A673 (cell line): ENCODE results near the gene PARP16. TPM values are rescaled to one million over a fixed set of nuclear protein-coding genes. Genes with fewer than 3 reads are reported as not detected.

Experiments used
- BruUV-seq: library from RNA; stranded (reverse); fragments of 400-500 nt; replicated peaks from 2 replicates; lab custom pipeline; 2021; lab: Mats Ljungman, UMichigan
- CTCF ChIA-PET: fragments of 300-600 bp; sonication (Branson Sonifier 250); formaldehyde crosslinking; loops from one replicate; lab custom pipeline; 2022; ENCODE audit warnings: antibody characterized with exemption; lab: Charles Lee
- POLR2A ChIA-PET: fragments of 300-600 bp; sonication (Branson Sonifier 250); formaldehyde crosslinking; loops from one replicate; lab custom pipeline; 2022; ENCODE audit warnings: antibody characterized with exemption; ENCODE audit not compliant: low non-redundant PET; lab: Charles Lee
- DNase-seq: peaks from one replicate; pipeline ENCODE4 v3.0.0-alpha.2; 2015; ENCODE audit warnings: low spot score
- H3K27ac ChIP-seq: fragments of 200-600 bp; sonication (generic); 2 replicates; pipeline ENCODE4 v1.5.1; 2016; ENCODE audit warnings: mixed run types, low read depth, mild to moderate bottlenecking, mixed read lengths, antibody characterized with exemption, low read length; ENCODE audit not compliant: poor library complexity, severe bottlenecking
- H3K27me3 ChIP-seq: fragments of 200-600 bp; sonication (generic); replicated peaks from 2 replicates; pipeline ENCODE4 v1.6.1; 2017; ENCODE audit warnings: mixed run types, low read depth, mild to moderate bottlenecking, mixed read lengths, antibody characterized with exemption, low read length; ENCODE audit not compliant: insufficient read depth, poor library complexity
- H3K36me3 ChIP-seq: fragments of 200-600 bp; sonication (generic); 2 replicates; pipeline ENCODE4 v1.6.1; 2016; ENCODE audit warnings: mixed run types, mild to moderate bottlenecking, mixed read lengths, antibody characterized with exemption, low read length; ENCODE audit not compliant: insufficient read depth, poor library complexity, severe bottlenecking
- H3K4me1 ChIP-seq: fragments of 200-600 bp; sonication (generic); 2 replicates; pipeline ENCODE4 v1.6.1; 2017; ENCODE audit warnings: mixed run types, mild to moderate bottlenecking, mixed read lengths, antibody characterized with exemption, low read length; ENCODE audit not compliant: insufficient read depth, poor library complexity, severe bottlenecking
- H3K4me3 ChIP-seq: fragments of 200-600 bp; sonication (generic); 2 replicates; pipeline ENCODE4 v1.5.1; 2016; ENCODE audit warnings: low read depth, mixed run types, mild to moderate bottlenecking, mixed read lengths, low read length; ENCODE audit not compliant: poor library complexity, severe bottlenecking
- H3K9me3 ChIP-seq: fragments of 200-600 bp; sonication (generic); 2 replicates; pipeline ENCODE4 v1.6.1; 2016; ENCODE audit warnings: mixed run types, low read depth, mild to moderate bottlenecking, mixed read lengths, antibody characterized with exemption, low read length; ENCODE audit not compliant: poor library complexity, severe bottlenecking
- CTCF ChIP-seq: fragments of 300-800, 200-600 bp; sonication (generic); conservative IDR thresholded peaks from 2 replicates; pipeline ENCODE4 v1.5.1; 2017; ENCODE audit warnings: low read depth, mild to moderate bottlenecking, antibody characterized with exemption, low read length, moderate library complexity, mixed read lengths
- EZH2 ChIP-seq: fragments of 200-600 bp; sonication (generic); IDR thresholded peaks from 2 replicates; pipeline ENCODE4 v1.6.1; 2017; ENCODE audit warnings: borderline replicate concordance, low read depth, mild to moderate bottlenecking, mixed read lengths, antibody characterized with exemption, low read length; ENCODE audit not compliant: poor library complexity, severe bottlenecking
- intact Hi-C: fragments of 100-400 bp; cut with micrococcal nuclease; formaldehyde crosslinking; loops from one replicate; pipeline ENCODE4 v1.10.0; 2022; ENCODE audit not compliant: unreplicated experiment
- total RNA-seq: library from RNA; stranded (reverse); gene quantifications from 2 replicates; pipeline ENCODE4 v1.2.3, GENCODE V29; 2021

Gene PARP16
- total RNA-seq, 1 experiment from 2014 or later: 5.7 TPM

GRCh38 chr15:65259367-65259797 is 27.3 kb downstream of the PARP16 start:
- Histone ChIP-seq H3K4me1 (no peaks in the 10 kb centered on the region), H3K27ac (no peak overlapping the region), H3K9me3 (no peaks in the 10 kb centered on the region), H3K36me3 (no peaks in the 10 kb centered on the region), H3K27me3 (no peaks in the 10 kb centered on the region), H3K4me3 (no peak overlapping the region)
- no peak for DNase-seq
- ChIA-PET CTCF (no interaction called here), POLR2A (no interaction called here)
- no peak for TF ChIP-seq EZH2
- TF ChIP-seq CTCF: no peak
- intact Hi-C loops: no loop called here
- BruUV-seq: no TSS peak

- POLR2A ChIA-PET: no interaction called here
- intact Hi-C loops: no loop called here
- BruUV-seq: no TSS peak
Observed at GRCh38 chr15:65258375-65259262, 28.1 kb downstream of the PARP16 start.

GRCh38 chr15:65255486-65256140 is 31.1 kb downstream of the PARP16 start:
- no peak overlapping the region for H3K27ac ChIP-seq
- TF ChIP-seq EZH2 (no peak), CTCF (no peak)
- H3K27me3 ChIP-seq: no peaks in the 10 kb centered on the region
- intact Hi-C loops: no loop called here
- ChIA-PET POLR2A (no interaction called here), CTCF (no interaction called here)
- no peak overlapping the region for H3K4me3 ChIP-seq
- H3K36me3 ChIP-seq: no peaks in the 10 kb centered on the region
- no peaks in the 10 kb centered on the region for H3K9me3 ChIP-seq
- no TSS peak for BruUV-seq
- DNase-seq: no peak
- no peaks in the 10 kb centered on the region for H3K4me1 ChIP-seq

More at GRCh38 chr15:65258375-65259262, 28.1 kb downstream of the PARP16 start:
- Histone ChIP-seq H3K36me3 (no peaks in the 10 kb centered on the region), H3K9me3 (no peaks in the 10 kb centered on the region), H3K4me1 (no peaks in the 10 kb centered on the region), H3K27ac (no peak overlapping the region), H3K4me3 (no peak overlapping the region), H3K27me3 (no peaks in the 10 kb centered on the region)
- DNase-seq: no peak
- CTCF ChIA-PET: no interaction called here
- TF ChIP-seq CTCF (no peak), EZH2 (no peak)
